K562 (cell line): ENCODE results near the gene DPP4. TPM values are rescaled to one million over a fixed set of nuclear protein-coding genes. Genes with fewer than 3 reads are reported as not detected.

ENCODE experiments used
- ATAC-seq: fragments of 200-7000 bp; cut with Tn5 transposase; 3 replicates; pipeline ENCODE4 v1.9.1; 2020; ENCODE audit warnings: moderate library complexity
- BruUV-seq: library from RNA; stranded (reverse); fragments of 400-500 nt; replicated peaks from 2 replicates; lab custom pipeline; 2021; lab: Mats Ljungman, UMichigan
- CTCF ChIA-PET: fragments of 300-600 bp; formaldehyde crosslinking; extraction: SDS; loops from one replicate; lab custom pipeline; 2021; ENCODE audit warnings: low intra/inter-chr PET ratio; lab: Yijun Ruan, JAX
- POLR2A ChIA-PET: fragments of 300-600, 350-650 bp; sonication (Branson Sonifier 250); formaldehyde crosslinking; extraction: SDS; loops from one replicate; lab custom pipeline; 2021; ENCODE audit warnings: antibody characterized with exemption, inconsistent platforms; lab: Yijun Ruan, JAX
- DNase-seq, 4 experiments: peaks; one replicate each; pipeline versions ENCODE4 v3.0.0 to v3.0.0-alpha.2; 2011 to 2018; ENCODE audit warnings: low spot score in 3 of 4, mixed read lengths in 3 of 4; ENCODE audit errors: extremely low read depth in 1 of 4
- FAIRE-seq: peaks from 2 replicates; lab custom pipeline; 2011; peaks lifted over from hg19 to GRCh38; lab: Jason Lieb, UNC
- H2AFZ ChIP-seq: 2 replicates; pipeline ENCODE4 v1.6.0; 2011; ENCODE audit warnings: low read depth, low read length, control low read depth, inconsistent platforms
- H3K27ac ChIP-seq: fragments of 200-600 bp; 3 replicates; pipeline ENCODE4 v1.8.0; 2011; ENCODE audit warnings: low read depth, mild to moderate bottlenecking, control low read depth, inconsistent platforms, low read length, moderate library complexity, mixed read lengths; ENCODE audit errors: extremely low read depth
- H3K27me3 ChIP-seq, 2 experiments: fragments of 300-600 bp in 1 of 2; 2 replicates in 1 of 2; 3 replicates in 1 of 2; pipeline versions ENCODE4 v1.6.0 to v1.8.0; 2011; ENCODE audit warnings: inconsistent platforms in 2 of 2, low read length in 2 of 2, mild to moderate bottlenecking in 1 of 2, mixed read lengths in 1 of 2, moderate library complexity in 1 of 2; ENCODE audit not compliant: control insufficient read depth in 2 of 2, insufficient read depth in 2 of 2
- H3K36me3 ChIP-seq: fragments of 300-600 bp; 3 replicates; pipeline ENCODE4 v1.8.0; 2011; ENCODE audit warnings: mild to moderate bottlenecking, low read length, inconsistent platforms; ENCODE audit not compliant: control insufficient read depth, insufficient read depth
- H3K4me1 ChIP-seq, 2 experiments: fragments of 200-600 bp in 1 of 2; replicated peaks in 1 of 2; 2 replicates in 1 of 2; 3 replicates in 1 of 2; pipeline versions ENCODE4 v1.5.1 to v1.8.0; 2011; ENCODE audit warnings: inconsistent platforms in 2 of 2, low read length in 2 of 2, mild to moderate bottlenecking in 1 of 2, mixed read lengths in 1 of 2, moderate library complexity in 1 of 2; ENCODE audit not compliant: control insufficient read depth in 2 of 2, insufficient read depth in 2 of 2
- H3K4me2 ChIP-seq: 2 replicates; pipeline ENCODE4 v1.6.1; 2011; ENCODE audit warnings: low read length, control low read depth, inconsistent platforms, mixed read lengths; ENCODE audit not compliant: insufficient read depth
- H3K4me3 ChIP-seq: fragments of 200-600 bp; sonication (generic), shearing (Covaris generic); 2 replicates; pipeline ENCODE4 v1.5.1; 2016; ENCODE audit warnings: control low read depth, inconsistent platforms
- H3K79me2 ChIP-seq: fragments of 200-600 bp; 3 replicates; pipeline ENCODE4 v1.8.0; 2011; ENCODE audit warnings: low read length, inconsistent platforms; ENCODE audit not compliant: control insufficient read depth, insufficient read depth
- H3K9ac ChIP-seq, 2 experiments: 2 replicates each; pipeline versions ENCODE4 v1.6.0 to v1.6.1; 2011; ENCODE audit warnings: low read depth in 2 of 2, low read length in 2 of 2, control low read depth in 1 of 2, inconsistent platforms in 1 of 2, mild to moderate bottlenecking in 1 of 2, mixed read lengths in 1 of 2; ENCODE audit not compliant: insufficient read depth in 1 of 2
- H3K9me1 ChIP-seq: one replicate; pipeline ENCODE4 v1.6.0; 2011; ENCODE audit warnings: inconsistent platforms, mild to moderate bottlenecking, low read length, moderate library complexity; ENCODE audit not compliant: control insufficient read depth, insufficient read depth
- H3K9me3 ChIP-seq: replicated peaks from 2 replicates; pipeline ENCODE4 v1.5.1; 2011; ENCODE audit warnings: low read depth, low read length, inconsistent platforms; ENCODE audit not compliant: control insufficient read depth, insufficient read depth
- H4K20me1 ChIP-seq: replicated peaks from 2 replicates; pipeline ENCODE4 v1.6.1; 2011; ENCODE audit warnings: low read length, inconsistent platforms, mixed read lengths; ENCODE audit not compliant: control insufficient read depth, insufficient read depth
- FOS ChIP-seq: IDR thresholded peaks from 3 replicates; pipeline ENCODE4 v1.6.1; 2011; ENCODE audit not compliant: insufficient read length; ENCODE audit errors: extremely low read depth
- GTF2A2 ChIP-seq: IDR thresholded peaks from 2 replicates; pipeline ENCODE4 v1.6.1; 2016; ENCODE audit warnings: mild to moderate bottlenecking, missing genetic modification characterization, missing compliant biosample characterization
- NR2C2 ChIP-seq, 2 experiments: fragments of 200-800 bp in 1 of 2; sonication (Bioruptor generic) in 1 of 2; sonication (generic) in 1 of 2; formaldehyde crosslinking in 1 of 2; IDR thresholded peaks; 2 replicates each; pipeline versions ENCODE4 v1.6.1 to v1.8.0; 2016 to 2022; ENCODE audit warnings: mild to moderate bottlenecking in 1 of 2, missing compliant biosample characterization in 1 of 2, missing genetic modification characterization in 1 of 2, missing genetic modification reagents in 1 of 2
- SNRNP70 ChIP-seq: fragments of 200-400 bp; formaldehyde crosslinking; optimal IDR thresholded peaks from 2 replicates; pipeline ENCODE3; 2017; ENCODE audit warnings: low read depth, low read length
- ZNF140 ChIP-seq: fragments of 250-450 bp; sonication (Bioruptor Pico); IDR thresholded peaks from 2 replicates; pipeline ENCODE4 v1.8.0; 2021; ENCODE audit warnings: moderate library complexity, mild to moderate bottlenecking, inconsistent platforms
- WGBS: fragments of 100-300 bp; shearing (Covaris generic); methylation state at CpG from one replicate; pipeline ENCODE4 v1.1.6; 2016; ENCODE audit warnings: low coverage, mixed read lengths; ENCODE audit not compliant: insufficient coverage; ENCODE audit errors: missing lambda C conversion rate; 5-methylcytosine and 5-hydroxymethylcytosine counted together
- in situ Hi-C: fragments of 300-500 bp; cut with MboI; formaldehyde crosslinking; loops from 4 replicates; pipeline ENCODE4 v1.15.0; 2018; ENCODE audit warnings: inconsistent platforms, mixed read lengths
- intact Hi-C: fragments of 100-400 bp; cut with micrococcal nuclease; formaldehyde crosslinking; loops from 2 replicates; pipeline ENCODE4 v1.14.2; 2022
- polyA plus RNA-seq, 8 experiments: library from polyadenylated mRNA; depleted of rRNA in 4 of 8; stranded (reverse) in 5 of 8; unstranded in 3 of 8; fragments of >200 nt; fragmentation: Nextera tagmentation in 2 of 8; fragmentation: Illumina TruSeq in 1 of 8; extraction: Ambion mirVana in 2 of 8; extraction: Trizol in 1 of 8; gene quantifications; 2 replicates each; pipeline versions ENCODE4 v1.2.1 to v1.2.3, GENCODE V29; 2011 to 2014; ENCODE audit warnings: inconsistent platforms in 1 of 8, missing spikeins in 1 of 8
- total RNA-seq, 7 experiments: library from RNA; depleted of rRNA in 6 of 7; stranded (reverse); fragments of >200 nt in 6 of 7; fragmentation: Illumina TruSeq in 2 of 7; extraction: Trizol in 2 of 7; gene quantifications; 2 replicates each; pipeline versions ENCODE4 v1.2.1 to v1.2.3, GENCODE V29; 2011 to 2021; ENCODE audit warnings: low replicate concordance in 1 of 7
- TF ChIP-seq, protein P1 (sequence below), 2 experiments: fragments of 450-650 bp; IDR thresholded peaks; 2 replicates each; pipeline ENCODE4 v1.6.1; 2016
- TF ChIP-seq, protein P2 (sequence below), 2 experiments: fragments of 250-450 bp in 1 of 2; fragments of 450-650 bp in 1 of 2; sonication (Bioruptor Pico) in 1 of 2; IDR thresholded peaks; 2 replicates each; pipeline versions ENCODE4 v1.6.1 to v1.8.0; 2016 to 2021; ENCODE audit warnings: mild to moderate bottlenecking in 2 of 2, moderate library complexity in 2 of 2, missing compliant biosample characterization in 1 of 2, missing genetic modification characterization in 1 of 2

Gene DPP4
- total and polyA plus RNA-seq, 9 of the 15 experiments (the other 6 are each of a cell fraction or from before 2014, with no cell fraction given) = 0.11 TPM; not detected in 8

DNA sequence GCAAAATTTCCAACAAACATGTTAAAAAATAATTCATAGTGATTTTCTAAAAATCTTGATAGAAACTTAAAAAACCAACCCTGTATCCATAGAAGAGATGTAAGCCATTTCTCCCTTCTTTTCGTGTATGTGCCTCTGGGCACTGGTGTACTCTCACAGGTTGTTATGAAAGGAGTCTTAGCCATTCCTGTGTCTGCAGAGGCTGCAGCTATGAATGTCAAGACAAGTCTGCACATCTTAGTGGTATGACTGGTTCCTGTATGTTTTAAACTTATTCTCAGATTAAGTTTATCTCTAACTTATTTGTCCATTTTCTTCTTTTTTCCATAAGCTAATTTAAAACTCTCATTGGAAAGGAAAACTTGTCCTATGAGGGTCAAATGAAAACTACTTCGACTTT, 84.0 kb downstream of the DPP4 start:
- TF ChIP-seq, protein P1, sequence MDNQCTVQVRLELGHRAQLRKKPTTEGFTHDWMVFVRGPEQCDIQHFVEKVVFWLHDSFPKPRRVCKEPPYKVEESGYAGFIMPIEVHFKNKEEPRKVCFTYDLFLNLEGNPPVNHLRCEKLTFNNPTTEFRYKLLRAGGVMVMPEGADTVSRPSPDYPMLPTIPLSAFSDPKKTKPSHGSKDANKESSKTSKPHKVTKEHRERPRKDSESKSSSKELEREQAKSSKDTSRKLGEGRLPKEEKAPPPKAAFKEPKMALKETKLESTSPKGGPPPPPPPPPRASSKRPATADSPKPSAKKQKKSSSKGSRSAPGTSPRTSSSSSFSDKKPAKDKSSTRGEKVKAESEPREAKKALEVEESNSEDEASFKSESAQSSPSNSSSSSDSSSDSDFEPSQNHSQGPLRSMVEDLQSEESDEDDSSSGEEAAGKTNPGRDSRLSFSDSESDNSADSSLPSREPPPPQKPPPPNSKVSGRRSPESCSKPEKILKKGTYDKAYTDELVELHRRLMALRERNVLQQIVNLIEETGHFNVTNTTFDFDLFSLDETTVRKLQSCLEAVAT (IDR thresholded peaks at IDR 0.05) = no peak
- TF ChIP-seq FOS = no peak
- TF ChIP-seq, protein P2, sequence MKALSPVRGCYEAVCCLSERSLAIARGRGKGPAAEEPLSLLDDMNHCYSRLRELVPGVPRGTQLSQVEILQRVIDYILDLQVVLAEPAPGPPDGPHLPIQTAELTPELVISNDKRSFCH (CRISPR knock-in tag; IDR thresholded peaks at IDR 0.05) = no peak
- TF ChIP-seq, protein P2 (tag; IDR thresholded peaks at IDR 0.05) = no peak
- TF ChIP-seq SNRNP70 = no peak
- no peak for TF ChIP-seq NR2C2 (CRISPR knock-in tag; IDR thresholded peaks at IDR 0.05)
- TF ChIP-seq NR2C2 (tag; IDR thresholded peaks at IDR 0.05) = no peak
- TF ChIP-seq ZNF140 (CRISPR knock-in tag) = no peak
- no peak for TF ChIP-seq GTF2A2 (tag)
- DNase-seq (no peak), ATAC-seq (no peak), FAIRE-seq (no peak)
- H3K4me1 ChIP-seq = no peaks in the 10 kb centered on the region
- H3K27ac ChIP-seq = no peak overlapping the region
- intact Hi-C loops = no loop called here
- no peak overlapping the region for H3K9ac ChIP-seq
- ChIA-PET CTCF (no interaction called here), POLR2A (interaction anchor here (0.9 kb wide), 1 partner anchor 17 kb away, joined by 3 read pairs; no protein-coding TSS in a partner anchor)
- H3K36me3 ChIP-seq = no peaks in the 10 kb centered on the region
- no peaks in the 10 kb centered on the region for H4K20me1 ChIP-seq
- no peaks in the 10 kb centered on the region for H3K27me3 ChIP-seq
- in situ Hi-C loops = no loop called here
- no peak overlapping the region for H2AFZ ChIP-seq
- no peak overlapping the region for H3K4me3 ChIP-seq
- H3K4me2 ChIP-seq = no peak overlapping the region
- WGBS = 0% methylated on average over 2 of the region's 2 CpGs
- BruUV-seq = no TSS peak
- H3K9me1 ChIP-seq = no peaks in the 10 kb centered on the region
- H3K79me2 ChIP-seq = no peaks in the 10 kb centered on the region
- no peaks in the 10 kb centered on the region; the same call in 1 of the 2 replicates for H3K9me3 ChIP-seq
